Gastrocnemius medialis (tissue), 4 donors: Measurements from ENCODE around the gene ARHGEF35.

ENCODE experiments used
- CTCF ChIP-seq, 5 experiments: fragments of 450-650 bp in 3 of 5; fragments of 200-600 bp in 2 of 5; sonication (generic) in 2 of 5; IDR thresholded peaks in 4 of 5; conservative IDR thresholded peaks in 1 of 5; 1 replicate in 4 of 5; 2 replicates in 1 of 5; pipeline ENCODE4 v1.5.1; 2016 to 2019; ENCODE audit warnings: antibody characterized with exemption in 5 of 5, mild to moderate bottlenecking in 3 of 5, moderate library complexity in 3 of 5
- POLR2A ChIP-seq, 2 donors: fragments of 450-650 bp; IDR thresholded peaks; one replicate each; pipeline ENCODE4 v1.6.1; 2017; ENCODE audit warnings: antibody characterized with exemption in 2 of 2, mild to moderate bottlenecking in 2 of 2, moderate library complexity in 2 of 2

GRCh38 chr7:144142187-144142586 is 53.4 kb downstream of the ARHGEF35 start:
- TF ChIP-seq CTCF (IDR thresholded peaks at IDR 0.05 in 4 of 5, conservative IDR thresholded peaks at IDR 0.05 in 1 of 5), result no peak
- TF ChIP-seq POLR2A (IDR thresholded peaks at IDR 0.05), result no peak
